NCI-H748 treated with DMSO at 0.1 percent for 48 hours (cell line): Measurements from ENCODE around the gene EYA4.
A peak's percentile ranks its signal among the peaks of the same experiment; 100 is the strongest.
"Not testable (repeated sequence)": the region's sequence is repeated elsewhere in the genome, so short reads cannot be mapped to it uniquely, and the experiment has no call there.

Experiments used
- DNase-seq: peaks from one replicate; lab custom pipeline; 2025; lab: John Stamatoyannopoulos, UW

The EYA4 gene

DNA sequence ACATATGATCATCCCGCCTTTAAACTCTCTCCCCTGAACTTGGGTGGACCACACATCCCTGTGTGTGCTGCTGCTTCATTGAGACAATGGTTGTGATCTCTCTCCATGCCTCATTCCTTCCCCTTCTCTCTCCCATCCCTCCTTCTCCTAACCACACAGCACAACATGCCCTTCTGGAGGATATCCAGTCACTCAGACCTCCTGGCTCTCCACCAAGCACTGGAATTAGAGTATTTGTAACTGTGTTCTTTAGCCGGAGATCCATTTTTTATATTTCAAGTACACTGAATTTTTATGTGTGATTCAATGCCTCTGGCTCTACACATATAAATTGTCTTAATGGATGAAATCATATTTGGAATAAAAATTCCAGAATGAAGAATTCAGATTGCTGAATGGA lies 287.4 kb downstream of the EYA4 start:
- DNase-seq = no peak

DNA sequence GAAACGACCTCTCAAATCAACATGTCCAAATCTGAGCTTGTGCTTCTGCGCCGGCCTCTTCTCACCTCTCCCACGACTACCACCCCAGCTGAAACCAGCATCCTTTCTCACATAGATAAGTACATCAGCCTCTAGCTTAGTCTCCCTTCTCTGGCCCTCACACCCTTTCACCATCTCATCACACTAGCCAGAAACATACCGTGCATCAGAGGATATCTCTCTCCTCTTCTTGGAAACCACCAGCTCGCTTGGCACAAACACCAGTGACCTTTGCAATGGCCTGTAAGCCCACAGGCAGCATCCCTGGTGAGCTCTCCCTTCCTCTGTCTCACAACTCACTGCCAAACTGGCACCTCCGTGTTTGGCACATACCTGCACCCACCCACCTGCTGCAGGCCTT lies 291.8 kb downstream of the EYA4 start:
- DNase-seq = no peak

DNA sequence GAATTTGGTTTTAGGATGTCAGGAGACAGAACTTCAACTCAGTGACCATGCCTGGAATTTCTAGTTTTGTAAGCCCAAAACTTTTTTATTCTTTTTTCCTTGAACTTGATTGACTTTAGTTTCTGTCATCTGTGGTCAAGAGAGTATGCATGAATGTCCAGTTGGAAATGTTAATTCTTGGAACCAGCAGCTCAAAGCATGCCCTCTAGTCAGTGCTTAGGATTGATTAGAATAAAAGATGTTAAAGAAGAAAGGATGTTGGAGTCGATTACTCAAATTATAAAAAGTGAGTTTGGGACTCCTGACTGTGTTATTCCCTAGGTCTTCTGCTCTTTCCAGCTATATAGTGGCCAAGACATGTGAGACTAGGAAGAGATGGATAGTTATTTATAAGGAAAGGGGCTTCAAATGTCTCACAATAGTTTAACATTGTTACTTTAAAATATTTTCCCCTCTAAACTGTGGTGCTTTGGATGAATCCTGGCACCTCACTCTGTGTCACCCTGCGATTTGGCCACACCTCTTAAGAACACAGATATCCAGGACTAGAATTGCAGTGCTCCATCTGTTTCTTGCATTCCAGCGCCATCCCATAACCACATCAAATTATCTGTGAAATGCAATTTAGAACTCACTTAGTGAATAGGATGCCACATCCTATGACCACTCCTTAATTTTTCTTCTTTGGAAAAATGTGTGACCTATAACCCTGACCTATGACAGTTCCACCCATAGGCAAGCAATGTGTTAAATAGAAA lies 298.5 kb downstream of the EYA4 start:
- no peak for DNase-seq

DNA sequence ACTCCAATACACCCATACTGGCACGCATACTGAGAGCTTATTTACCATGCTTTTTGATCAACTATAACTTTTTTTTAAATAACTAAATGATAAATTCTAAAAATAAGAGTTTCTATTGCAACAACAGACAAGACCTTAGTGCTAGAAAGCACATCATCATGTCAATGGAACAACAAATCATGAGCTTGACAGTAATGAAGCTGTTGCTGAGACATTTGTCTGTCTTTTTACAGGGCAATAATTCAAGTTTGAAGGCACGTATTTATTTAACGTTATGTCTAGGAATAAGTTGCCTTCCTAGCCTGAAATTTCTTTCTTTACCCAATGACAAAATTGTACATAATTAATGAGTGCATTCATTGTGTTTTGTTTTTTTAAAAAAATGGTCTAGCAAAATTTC lies 299.2 kb downstream of the EYA4 start:
- no peak for DNase-seq

DNA sequence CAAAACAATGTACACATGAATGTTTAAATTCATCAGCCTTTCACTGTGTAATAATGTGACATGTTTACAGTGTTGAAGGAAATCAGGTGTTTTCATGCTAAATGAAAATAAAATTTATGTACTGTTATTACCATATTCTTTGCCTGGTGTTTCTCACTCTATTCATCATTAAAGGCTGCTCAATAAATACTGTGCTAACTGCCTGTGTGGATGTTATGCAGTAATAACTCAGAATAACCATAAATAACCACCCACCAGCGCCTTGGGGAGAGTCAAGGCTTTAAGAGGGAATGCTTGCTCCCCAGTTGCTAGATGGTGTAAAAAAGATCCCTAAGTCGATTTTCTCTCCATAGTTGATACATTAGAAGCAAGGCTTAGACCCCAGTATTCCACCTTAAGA lies 299.9 kb downstream of the EYA4 start:
- DNase-seq = no peak

DNA sequence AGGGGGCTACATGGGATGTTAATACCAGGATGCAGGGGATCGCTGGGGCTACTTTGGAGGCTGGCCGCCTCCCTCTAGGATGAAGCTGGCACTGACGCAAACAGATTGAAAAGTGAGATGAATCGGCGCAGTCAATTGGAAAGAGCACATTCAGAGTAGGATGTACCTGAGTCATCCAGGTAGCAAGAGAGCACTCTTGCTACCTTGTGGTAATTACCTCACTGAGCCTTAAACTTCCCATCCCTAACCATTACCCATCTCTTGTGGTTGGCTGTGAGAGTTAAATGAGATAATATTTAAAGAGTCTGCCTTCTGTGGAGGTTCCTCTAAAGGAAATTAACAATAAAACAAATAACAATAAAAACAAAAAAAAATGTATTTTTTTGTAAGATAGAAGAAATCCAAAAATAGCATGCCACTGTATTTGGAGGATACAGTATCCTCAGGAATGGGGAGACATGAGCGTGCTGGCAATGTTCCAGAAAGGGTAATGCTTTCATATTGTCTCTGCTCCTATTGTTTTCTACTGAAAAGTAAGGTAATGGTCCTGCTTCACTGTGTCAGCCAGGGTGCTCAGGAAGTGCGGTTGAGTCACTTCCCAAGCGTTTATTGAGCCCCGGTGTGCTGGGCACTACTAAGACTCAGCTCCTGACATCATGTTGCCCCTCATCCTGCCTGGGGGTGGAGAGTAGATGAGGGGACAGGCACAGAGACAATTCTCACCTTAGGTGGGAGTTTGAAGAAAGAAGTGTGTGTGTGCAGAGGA lies 301.1 kb downstream of the EYA4 start:
- DNase-seq = no peak

DNA sequence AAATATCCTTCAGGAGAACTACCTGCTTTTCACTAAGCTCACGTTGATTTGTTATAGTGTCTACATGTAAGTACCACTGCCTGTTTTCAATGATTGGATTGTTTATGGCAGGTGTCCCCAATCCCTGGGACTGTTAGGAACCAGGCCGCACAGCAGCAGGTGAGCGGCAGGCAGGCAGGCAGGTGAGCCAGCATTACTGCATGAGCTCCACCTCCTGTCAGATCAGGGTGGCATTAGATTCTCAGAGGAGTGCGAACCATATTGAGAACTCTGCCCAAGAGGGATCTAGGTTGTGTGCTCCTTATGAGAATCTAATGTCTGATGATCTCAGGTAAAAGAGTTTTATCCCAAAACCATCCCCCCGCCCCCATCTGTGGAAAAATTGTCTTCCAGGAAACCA lies 303.3 kb downstream of the EYA4 start:
- DNase-seq = no peak

DNA sequence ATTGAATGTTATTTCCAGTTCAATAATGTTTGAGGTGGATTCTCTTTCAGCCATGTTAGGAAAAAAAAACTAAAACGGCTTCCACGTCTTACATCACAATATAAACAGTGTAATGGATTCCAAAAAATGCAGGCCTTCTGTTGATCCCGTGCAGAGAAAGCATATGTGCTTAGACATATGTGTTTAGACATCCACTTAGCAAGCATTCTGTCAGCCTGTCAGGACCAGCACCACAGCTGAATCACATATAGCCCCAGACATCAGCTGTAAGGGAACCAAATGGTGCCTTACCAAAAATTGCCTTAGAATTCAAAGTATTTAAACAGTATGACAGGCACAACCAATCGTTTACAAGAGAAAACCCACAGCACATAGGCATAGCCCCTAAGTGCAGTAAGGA lies 304.9 kb downstream of the EYA4 start:
- DNase-seq = no peak

DNA sequence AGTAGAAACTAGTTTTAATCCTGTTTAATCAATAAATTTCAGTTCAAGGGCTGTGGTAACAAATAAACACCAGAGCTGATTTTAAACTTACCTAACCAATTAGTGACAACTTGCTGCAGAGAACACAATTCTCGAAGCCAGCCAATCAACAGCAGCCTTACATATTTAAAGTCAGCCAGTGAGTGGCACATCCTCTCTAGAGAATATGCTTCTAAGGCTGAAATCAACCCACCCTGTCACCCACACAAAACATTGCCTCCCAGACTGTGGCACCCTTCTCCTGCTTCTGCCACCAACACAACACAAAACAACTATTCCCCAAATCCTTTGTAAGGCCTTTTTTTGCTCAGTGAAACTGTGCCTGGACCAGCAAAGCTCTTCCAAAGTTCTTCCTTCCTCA lies 306.0 kb downstream of the EYA4 start:
- DNase-seq = no peak

DNA sequence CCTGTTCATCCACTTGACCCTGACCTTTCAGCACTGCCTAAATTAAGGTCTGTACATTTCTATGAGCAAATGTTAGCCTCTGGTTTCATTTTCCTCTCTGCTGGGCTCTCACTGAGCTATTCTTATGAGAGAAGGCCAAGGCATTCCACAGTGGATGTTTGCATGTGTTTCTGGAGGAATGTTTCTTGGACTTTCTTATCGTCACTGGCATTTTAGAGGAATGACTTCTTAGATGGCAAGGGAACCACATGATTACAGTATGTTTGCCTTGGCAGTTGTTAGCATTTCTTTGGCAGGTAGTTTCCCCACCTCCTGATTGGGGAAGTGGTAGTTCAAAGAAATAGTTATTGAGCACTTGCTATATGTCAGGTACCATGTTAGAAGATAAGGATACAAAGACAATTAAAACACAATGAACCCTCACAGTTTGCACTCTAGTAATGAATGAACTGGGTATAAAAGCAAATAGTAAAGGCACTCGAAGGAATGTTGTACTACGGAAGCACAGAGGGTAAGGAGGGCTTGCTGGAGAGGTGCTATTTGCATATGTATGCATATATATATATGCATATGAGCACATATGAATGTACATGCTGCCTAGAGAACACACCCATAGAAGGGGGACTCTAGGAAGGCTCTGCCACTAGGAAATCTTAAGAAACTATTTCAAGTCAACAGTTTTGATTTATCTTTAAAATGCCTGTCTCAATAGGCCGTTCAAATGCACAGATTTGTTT lies 307.4 kb downstream of the EYA4 start:
- no peak for DNase-seq

DNA sequence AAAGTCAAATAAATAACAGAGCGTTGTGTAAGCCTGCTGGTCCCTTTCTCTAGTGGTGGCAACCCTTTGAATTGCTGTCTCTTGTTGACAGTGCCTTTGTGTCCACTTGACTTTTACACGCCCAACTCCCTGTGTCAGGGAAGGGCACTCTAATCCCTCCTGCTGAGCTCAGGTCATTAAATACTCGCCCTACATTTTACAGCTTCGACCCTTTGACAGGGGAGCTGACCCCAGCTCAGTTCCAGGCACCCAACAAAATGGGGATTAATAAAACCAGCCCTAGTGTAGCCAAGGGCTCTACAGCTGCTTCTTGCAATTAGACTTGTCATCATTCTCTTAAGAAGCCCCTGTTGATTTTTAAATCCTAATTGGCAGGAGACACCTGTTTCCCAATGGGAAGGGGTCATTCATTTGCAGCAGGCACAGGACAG lies 308.2 kb downstream of the EYA4 start:
- peak; percentile 50 for DNase-seq

DNA sequence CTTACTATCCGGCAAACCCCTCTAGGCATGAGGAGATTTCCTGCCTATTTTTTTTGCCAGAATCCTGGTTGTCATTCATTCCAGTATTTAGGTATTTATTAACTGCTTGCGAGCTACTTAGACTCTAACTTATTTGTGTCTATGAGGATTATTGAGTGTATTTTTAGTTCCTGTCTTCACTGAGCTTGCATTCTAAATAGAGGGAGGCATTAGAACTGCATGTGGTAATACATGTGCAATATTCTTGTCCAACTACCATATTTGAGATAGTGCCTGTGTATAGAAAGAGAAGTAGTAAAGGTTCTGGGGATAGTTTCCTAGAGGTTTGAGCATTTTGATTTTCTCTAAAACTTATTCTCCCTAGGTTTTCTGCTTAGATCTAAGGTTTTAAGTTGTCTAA lies 308.9 kb downstream of the EYA4 start:
- DNase-seq = no peak

DNA sequence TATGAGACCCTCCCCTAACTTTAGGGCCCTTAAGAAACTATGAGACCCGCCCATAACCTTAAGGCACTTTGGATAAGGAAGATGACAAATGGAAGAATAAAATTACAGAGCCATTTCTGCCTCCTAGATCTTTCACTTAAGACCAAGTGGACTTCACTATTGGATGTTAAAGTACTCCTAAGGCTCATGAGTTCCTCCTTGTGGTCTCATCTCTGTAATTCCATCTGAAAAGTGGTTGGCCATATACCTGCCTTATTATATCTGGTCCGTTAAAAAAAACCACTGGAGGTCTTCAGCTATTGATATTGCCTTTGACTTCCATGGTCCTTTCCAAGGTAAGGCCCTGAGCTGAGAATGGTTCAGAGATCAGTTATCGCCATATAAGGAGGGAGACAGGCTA lies 310.3 kb downstream of the EYA4 start:
- no peak for DNase-seq

DNA sequence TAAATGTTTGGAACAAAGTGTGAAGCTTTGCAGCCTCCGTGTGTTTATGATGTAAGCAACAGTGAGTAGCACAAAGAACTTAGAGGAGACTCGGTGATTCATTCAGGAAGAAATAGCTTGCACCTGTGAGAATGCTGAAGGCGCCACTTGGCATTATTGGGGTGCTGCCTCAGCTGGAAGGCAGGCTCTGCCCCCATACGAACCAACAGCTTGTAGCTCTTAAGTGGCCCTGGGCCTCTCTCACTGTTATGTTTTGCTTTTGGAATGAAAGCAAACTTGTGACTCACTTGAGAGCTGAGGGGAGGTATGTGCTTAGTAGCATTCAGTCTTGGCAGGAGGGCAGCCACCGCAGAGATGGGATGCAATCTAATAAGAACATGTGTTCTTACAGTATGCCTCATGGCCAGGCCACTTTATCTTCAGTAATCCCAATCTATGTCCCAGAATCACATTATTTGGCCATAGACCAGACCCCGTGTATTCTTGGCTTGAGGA lies 310.7 kb downstream of the EYA4 start:
- no peak for DNase-seq

DNA sequence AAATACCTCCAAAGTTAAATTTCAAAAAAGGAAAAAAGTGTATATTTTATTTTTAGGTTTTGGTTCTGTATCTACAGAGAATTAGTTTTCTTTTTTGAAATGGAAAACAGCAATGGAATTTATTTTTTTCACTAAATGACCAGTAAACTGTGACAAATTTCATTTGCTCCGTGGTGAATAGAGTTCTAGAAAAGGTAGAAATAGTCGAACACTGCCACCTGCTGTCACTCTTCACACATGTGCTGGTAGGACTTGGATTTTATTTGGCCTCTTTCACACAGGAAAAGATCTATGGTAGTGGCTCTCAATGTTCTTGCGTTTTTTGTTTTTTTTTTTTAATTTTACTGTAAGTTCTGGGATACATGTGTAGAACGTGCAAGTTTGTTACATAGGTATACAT lies 312.5 kb downstream of the EYA4 start:
- peak; percentile 12 for DNase-seq

DNA sequence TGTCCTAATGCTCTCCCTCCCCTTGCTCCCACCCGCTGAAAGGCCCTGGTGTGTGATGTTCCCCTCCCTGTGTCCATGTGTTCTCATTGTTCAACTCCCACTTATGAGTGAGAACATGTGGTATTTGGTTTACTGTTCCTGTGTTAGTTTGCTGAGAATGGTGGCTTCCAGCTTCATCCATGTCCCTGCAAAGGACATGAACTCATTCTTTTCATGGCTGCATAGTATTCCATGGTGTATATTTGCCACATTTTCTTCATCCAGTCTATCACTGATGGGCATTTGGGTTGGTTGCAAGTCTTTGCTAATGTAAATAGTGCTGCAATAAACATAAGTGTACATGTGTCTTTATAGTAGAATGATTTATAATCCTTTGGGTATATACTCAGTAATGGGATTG lies 313.0 kb downstream of the EYA4 start:
- not testable (repeated sequence) for DNase-seq

DNA sequence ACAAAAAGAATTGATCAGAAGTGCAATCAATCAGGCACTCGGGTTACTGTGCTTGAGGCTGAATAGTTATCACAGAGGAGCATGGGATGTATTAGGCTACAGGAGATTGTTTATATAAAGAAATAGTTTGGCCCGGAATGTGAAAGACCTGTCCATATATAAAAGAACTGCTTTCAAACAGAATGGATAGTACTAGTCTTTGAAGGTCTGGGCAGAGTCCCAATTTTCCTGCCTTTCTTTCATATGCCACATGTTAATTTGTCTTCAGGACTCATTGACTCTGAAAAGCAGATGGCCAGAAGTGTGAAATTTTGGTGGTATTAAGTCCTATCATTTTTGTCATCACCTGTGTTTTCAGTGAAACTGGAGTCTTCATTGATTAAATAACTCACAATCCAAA lies 314.5 kb downstream of the EYA4 start:
- no peak for DNase-seq

DNA sequence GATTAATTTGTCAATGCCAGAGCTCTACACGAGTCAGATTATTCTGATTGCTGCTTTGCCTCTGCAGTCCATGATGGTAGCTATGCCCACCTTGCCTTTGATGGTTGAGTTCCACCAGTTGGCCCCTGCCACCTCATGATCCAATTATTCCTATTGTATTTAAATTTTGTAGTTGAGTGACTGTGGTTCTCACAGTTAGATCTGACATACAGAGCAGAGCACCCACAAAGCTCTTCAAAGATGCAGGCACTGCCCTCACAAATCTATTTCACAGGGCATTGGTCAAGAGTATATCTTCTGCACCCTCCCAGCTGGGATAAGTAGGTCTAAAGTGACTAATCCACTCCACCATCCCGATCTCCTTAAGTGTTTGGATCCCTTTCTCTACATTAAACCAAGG lies 318.8 kb downstream of the EYA4 start:
- DNase-seq = no peak

DNA sequence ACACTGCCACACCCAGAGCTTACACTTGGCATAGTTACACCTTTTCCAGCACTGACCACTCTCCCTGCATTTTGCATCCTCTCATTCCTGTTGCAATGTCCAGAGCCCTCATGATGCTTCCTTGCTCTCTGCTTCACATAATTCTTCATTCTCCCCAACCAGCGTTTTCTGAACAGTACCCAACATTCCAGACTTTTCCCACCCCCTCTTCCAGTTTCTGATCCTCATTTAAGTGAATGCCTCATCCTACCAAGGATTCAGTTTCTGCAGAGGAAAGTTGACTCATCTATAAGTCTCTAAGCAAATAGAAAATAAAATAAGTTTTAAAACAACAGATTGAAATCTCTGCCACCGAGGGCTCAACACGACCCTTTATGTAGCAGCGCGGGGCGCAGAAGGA lies 326.5 kb downstream of the EYA4 start:
- DNase-seq = no peak

DNA sequence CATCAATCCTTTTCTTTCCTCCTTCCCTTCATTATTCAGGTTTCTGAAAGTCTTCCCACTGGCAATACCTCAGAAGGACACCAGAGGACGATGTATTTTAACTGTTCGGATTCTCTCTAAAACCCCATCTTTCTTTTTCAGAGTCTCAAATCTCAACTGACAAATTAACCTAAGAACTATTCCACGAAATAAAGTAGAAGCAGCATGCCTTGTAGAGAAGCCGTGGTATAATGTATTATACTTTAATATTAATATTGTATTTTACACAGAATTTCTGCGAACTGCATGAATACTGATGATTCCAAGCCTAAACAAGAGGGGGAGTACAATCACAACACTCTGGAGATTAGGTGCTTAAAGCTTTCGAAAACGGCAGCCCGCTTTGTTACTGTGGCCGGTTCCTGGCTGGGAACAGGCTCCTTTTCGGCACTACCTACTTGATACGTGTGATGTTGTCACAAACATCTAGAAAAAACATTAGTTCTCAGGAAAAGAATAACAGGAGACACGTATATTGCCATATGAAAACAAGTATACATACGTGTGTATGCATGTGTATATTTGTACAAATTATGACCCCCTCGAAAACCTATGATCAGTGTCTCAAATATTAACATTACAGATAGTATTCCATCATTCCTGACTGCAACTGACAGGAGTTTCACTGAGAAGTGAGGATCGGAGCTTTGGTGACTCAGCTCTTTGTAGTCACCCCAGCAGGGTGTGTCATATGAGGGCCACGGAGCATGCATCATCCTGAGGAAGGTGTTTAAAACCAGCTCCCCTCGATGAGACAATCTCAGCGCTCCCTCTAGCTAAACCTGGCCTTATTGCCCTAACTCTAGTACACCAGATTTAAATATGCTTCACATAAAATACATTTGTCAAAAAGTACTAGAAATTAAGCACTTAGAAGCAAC lies 328.1 kb downstream of the EYA4 start:
- DNase-seq = peak; percentile 71

DNA sequence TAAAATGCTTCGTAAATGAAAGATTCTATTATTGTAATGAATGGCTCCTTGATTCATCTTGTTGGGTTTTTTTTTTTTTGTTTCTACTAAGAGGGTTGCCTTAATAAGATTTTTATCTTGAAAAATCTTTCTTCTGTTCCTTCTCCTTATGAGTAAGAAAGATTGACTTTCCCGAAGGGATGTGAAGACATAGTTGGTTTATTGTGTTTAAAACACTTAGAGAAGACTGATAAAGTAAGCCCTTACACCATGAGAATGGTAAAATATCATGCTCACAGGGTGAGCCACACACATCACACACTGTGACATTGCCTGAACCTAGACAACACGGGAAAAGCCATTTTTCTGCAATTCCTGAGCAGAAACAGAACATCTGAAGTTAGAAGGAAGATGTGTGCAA lies 330.5 kb downstream of the EYA4 start:
- no peak for DNase-seq

DNA sequence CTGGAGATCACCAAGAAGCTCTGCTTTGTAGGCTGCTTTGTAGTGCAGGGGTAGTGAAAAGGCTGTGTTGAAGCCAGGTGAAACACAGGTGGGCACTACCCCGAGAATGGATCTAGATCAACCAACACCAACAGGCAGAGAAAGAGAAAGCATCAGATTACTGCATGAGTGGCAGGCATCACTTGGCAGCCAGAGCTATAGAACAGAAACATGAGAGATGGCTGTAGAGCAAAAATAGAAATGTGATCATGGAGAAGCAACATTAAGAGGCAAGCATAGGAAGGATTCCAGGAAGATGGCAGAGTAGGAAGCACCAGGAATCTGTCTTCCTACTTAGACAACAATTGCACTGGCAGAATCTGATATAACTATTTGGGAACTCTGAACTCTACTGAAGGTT lies 336.7 kb downstream of the EYA4 start:
- DNase-seq = no peak
